ENCODE data around the gene PARD3. TPM values are rescaled to one million over a fixed set of nuclear protein-coding genes. Genes with fewer than 3 reads are reported as not detected.

The PARD3 gene
- total RNA-seq, 1 experiment from 2014 or later: 57.4 TPM

GRCh38 chr10:34166354-34166753 is 648.7 kb downstream of the PARD3 start:
- POLR2A ChIA-PET (ENCODE audit: unreplicated experiment): no interaction called here
- no TSS peak for BruUV-seq (replicated peaks)
- Histone ChIP-seq H3K36me3 (ENCODE audit: low read depth) (no peaks in the 10 kb centered on the region), H3K4me1 (replicated peaks; ENCODE audit: insufficient read depth) (no peaks in the 10 kb centered on the region), H3K27me3 (ENCODE audit: insufficient read depth, low read depth) (no peaks in the 10 kb centered on the region), H3K9me2 (ENCODE audit: insufficient read depth) (no peaks in the 10 kb centered on the region), H3K79me2 (ENCODE audit: low read depth) (no peaks in the 10 kb centered on the region), H2AFZ (no peak overlapping the region), H3K4me2 (no peak overlapping the region), H3K27ac (no peak overlapping the region), H3K4me3 (no peak overlapping the region), H3K9me3 (ENCODE audit: insufficient read depth, low read depth) (no peaks in the 10 kb centered on the region), H3F3A (ENCODE audit: insufficient read depth, low read depth) (no peaks in the 10 kb centered on the region), H4K20me1 (ENCODE audit: insufficient read depth) (no peaks in the 10 kb centered on the region)
- intact Hi-C loops (cut with micrococcal nuclease; ENCODE audit: unreplicated experiment): no loop called here
- no peak for TF ChIP-seq EZH2 (IDR thresholded peaks at IDR 0.05; ENCODE audit: low read depth)
- CTCF ChIA-PET: no interaction called here
- DNase-seq: no peak

- Histone ChIP-seq H3K27me3 (ENCODE audit: insufficient read depth, low read depth) (no peaks in the 10 kb centered on the region), H3K79me2 (ENCODE audit: low read depth) (no peaks in the 10 kb centered on the region), H3K4me1 (replicated peaks; ENCODE audit: insufficient read depth) (no peaks in the 10 kb centered on the region), H3K36me3 (ENCODE audit: low read depth) (no peaks in the 10 kb centered on the region), H3K9me2 (ENCODE audit: insufficient read depth) (no peaks in the 10 kb centered on the region), H3K4me2 (no peak overlapping the region), H3K4me3 (no peak overlapping the region), H2AFZ (no peak overlapping the region), H4K20me1 (ENCODE audit: insufficient read depth) (no peaks in the 10 kb centered on the region), H3F3A (ENCODE audit: insufficient read depth, low read depth) (no peaks in the 10 kb centered on the region), H3K9me3 (ENCODE audit: insufficient read depth, low read depth) (no peaks in the 10 kb centered on the region), H3K27ac (no peak overlapping the region)
- TF ChIP-seq CTCF (conservative IDR thresholded peaks at IDR 0.05) (no peak), EZH2 (IDR thresholded peaks at IDR 0.05; ENCODE audit: low read depth) (no peak)
- ChIA-PET POLR2A (ENCODE audit: unreplicated experiment) (no interaction called here), CTCF (no interaction called here)
- intact Hi-C loops (cut with micrococcal nuclease; ENCODE audit: unreplicated experiment): no loop called here
- DNase-seq: no peak
- no TSS peak for BruUV-seq (replicated peaks)
These were observed 651.1 kb downstream of the PARD3 start for GRCh38 chr10:34164029-34164428.

GRCh38 chr10:34163075-34163905 is 651.8 kb downstream of the PARD3 start:
- Histone ChIP-seq H3F3A (ENCODE audit: insufficient read depth, low read depth) (no peaks in the 10 kb centered on the region), H3K9me3 (ENCODE audit: insufficient read depth, low read depth) (no peaks in the 10 kb centered on the region), H3K27ac (no peak overlapping the region), H2AFZ (no peak overlapping the region), H3K9me2 (ENCODE audit: insufficient read depth) (no peaks in the 10 kb centered on the region), H3K4me2 (no peak overlapping the region), H3K4me3 (no peak overlapping the region), H3K36me3 (ENCODE audit: low read depth) (no peaks in the 10 kb centered on the region), H3K4me1 (replicated peaks; ENCODE audit: insufficient read depth) (no peaks in the 10 kb centered on the region), H3K27me3 (ENCODE audit: insufficient read depth, low read depth) (no peaks in the 10 kb centered on the region), H3K79me2 (ENCODE audit: low read depth) (no peaks in the 10 kb centered on the region), H4K20me1 (ENCODE audit: insufficient read depth) (no peaks in the 10 kb centered on the region)
- intact Hi-C loops (cut with micrococcal nuclease; ENCODE audit: unreplicated experiment): no loop called here
- DNase-seq: no peak
- no peak for TF ChIP-seq EZH2 (IDR thresholded peaks at IDR 0.05; ENCODE audit: low read depth)
- no peak for TF ChIP-seq CTCF (conservative IDR thresholded peaks at IDR 0.05)
- POLR2A ChIA-PET (ENCODE audit: unreplicated experiment): no interaction called here
- no TSS peak for BruUV-seq (replicated peaks)
- CTCF ChIA-PET: no interaction called here
